Ovary (tissue), 3 donors: Measurements from ENCODE around the gene BBS5.

Experiments used
- POLR2A ChIP-seq: fragments of 450-650 bp; IDR thresholded peaks from one replicate; pipeline ENCODE4 v1.6.1; 2017; ENCODE audit warnings: antibody characterized with exemption, mild to moderate bottlenecking, moderate library complexity
- TF ChIP-seq, protein P1 (sequence below), 3 donors: fragments of 450-650 bp in 2 of 3; fragments of 200-600 bp in 1 of 3; IDR thresholded peaks; one replicate each; pipeline versions ENCODE4 v1.5.1 to v1.8.0; 2016 to 2022; ENCODE audit warnings: antibody characterized with exemption in 3 of 3, mild to moderate bottlenecking in 1 of 3
- donor health status: DM: no; HTN: no; CAD: no.

DNA sequence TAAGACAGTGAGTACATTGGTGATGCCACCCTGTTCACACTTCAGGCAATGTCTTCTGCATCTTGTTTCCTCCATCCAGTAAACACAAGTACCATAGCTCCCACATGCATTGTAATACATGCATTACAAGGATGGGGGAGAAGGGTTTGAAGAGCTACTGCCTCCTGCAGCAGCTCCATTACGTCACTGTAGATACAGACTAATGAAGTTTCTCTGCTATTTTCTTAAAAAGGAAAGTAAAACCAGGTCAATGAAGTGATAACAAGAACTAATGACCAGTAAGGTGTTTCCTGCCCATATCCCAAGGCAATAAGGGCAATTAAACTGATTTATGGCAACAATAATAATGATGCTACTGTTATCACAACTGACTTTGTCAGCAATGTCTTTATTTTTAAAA, 18.2 kb upstream of the BBS5 start:
- TF ChIP-seq, protein P1, sequence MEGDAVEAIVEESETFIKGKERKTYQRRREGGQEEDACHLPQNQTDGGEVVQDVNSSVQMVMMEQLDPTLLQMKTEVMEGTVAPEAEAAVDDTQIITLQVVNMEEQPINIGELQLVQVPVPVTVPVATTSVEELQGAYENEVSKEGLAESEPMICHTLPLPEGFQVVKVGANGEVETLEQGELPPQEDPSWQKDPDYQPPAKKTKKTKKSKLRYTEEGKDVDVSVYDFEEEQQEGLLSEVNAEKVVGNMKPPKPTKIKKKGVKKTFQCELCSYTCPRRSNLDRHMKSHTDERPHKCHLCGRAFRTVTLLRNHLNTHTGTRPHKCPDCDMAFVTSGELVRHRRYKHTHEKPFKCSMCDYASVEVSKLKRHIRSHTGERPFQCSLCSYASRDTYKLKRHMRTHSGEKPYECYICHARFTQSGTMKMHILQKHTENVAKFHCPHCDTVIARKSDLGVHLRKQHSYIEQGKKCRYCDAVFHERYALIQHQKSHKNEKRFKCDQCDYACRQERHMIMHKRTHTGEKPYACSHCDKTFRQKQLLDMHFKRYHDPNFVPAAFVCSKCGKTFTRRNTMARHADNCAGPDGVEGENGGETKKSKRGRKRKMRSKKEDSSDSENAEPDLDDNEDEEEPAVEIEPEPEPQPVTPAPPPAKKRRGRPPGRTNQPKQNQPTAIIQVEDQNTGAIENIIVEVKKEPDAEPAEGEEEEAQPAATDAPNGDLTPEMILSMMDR (IDR thresholded peaks at IDR 0.05) = no peak
- no peak for TF ChIP-seq POLR2A
